Cardiac muscle cell (in vitro differentiated cells and primary cell): Measurements from ENCODE around the gene KCNK6. TPM values are rescaled to one million over a fixed set of nuclear protein-coding genes. Genes with fewer than 3 reads are reported as not detected.
A peak's percentile ranks its signal among the peaks of the same experiment; 100 is the strongest.

Experiments used
- DNase-seq, 2 donors: peaks; one replicate each; pipeline versions ENCODE4 v3.0.0 to v3.0.0-alpha.2; 2010 to 2017; ENCODE audit warnings: low read depth in 1 of 2, low spot score in 1 of 2
- H3K27ac ChIP-seq: fragments of 200-600 bp; sonication (generic); 2 replicates; pipeline ENCODE4 v1.5.1; 2016
- H3K27me3 ChIP-seq: fragments of 200-600 bp; sonication (generic); 2 replicates; pipeline ENCODE4 v1.6.0; 2016; ENCODE audit warnings: control low read depth
- H3K36me3 ChIP-seq: fragments of 200-600 bp; sonication (generic); 2 replicates; pipeline ENCODE4 v1.5.1; 2016; ENCODE audit warnings: control low read depth
- H3K4me1 ChIP-seq: fragments of 200-600 bp; sonication (generic); 2 replicates; pipeline ENCODE4 v1.8.1; 2017; ENCODE audit warnings: low read depth, mild to moderate bottlenecking, mixed run types
- H3K4me3 ChIP-seq: fragments of 200-600 bp; sonication (generic); 2 replicates; pipeline ENCODE4 v1.5.1; 2016; ENCODE audit warnings: mild to moderate bottlenecking
- H3K9me3 ChIP-seq: fragments of 200-600 bp; sonication (generic); 2 replicates; pipeline ENCODE4 v1.5.1; 2017; ENCODE audit warnings: low read depth, mild to moderate bottlenecking, control low read depth
- polyA plus RNA-seq: library from polyadenylated mRNA; unstranded; fragments of >200 nt; fragmentation: Nextera tagmentation; extraction: Ambion mirVana; gene quantifications from 2 replicates; pipeline ENCODE4 v1.2.1, GENCODE V29; 2016
- total RNA-seq: library from RNA; depleted of rRNA; stranded (reverse); fragments of >200 nt; gene quantifications from 2 replicates; pipeline ENCODE4 v1.2.3, GENCODE V29; 2016
- TF ChIP-seq, protein P1 (sequence below): IDR thresholded peaks from 2 replicates; pipeline ENCODE4 v1.5.1; 2012; ENCODE audit warnings: low read depth, mild to moderate bottlenecking, low read length

The KCNK6 gene
- total and polyA plus RNA-seq, 2 experiments from 2014 or later: 1.5 to 1.8 TPM

DNA sequence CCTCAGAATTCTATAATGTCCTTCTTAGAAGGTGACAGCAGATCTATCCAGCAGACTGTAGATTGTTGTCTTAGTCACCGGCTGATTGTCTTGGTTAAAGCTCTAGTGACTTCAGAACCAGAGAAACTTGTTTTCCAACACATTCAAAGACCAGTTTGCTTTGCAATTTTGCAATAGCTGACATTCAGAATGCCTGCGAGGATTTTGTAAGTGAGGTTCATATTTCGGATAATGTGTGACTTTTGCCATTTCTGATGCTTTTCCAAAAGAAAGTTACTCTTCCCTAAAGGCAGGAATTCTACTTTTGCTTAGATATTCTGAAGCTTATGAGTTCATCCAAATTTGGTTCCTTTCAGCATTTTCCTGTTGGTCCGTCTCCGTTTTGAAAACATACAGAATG lies 42.1 kb upstream of the KCNK6 start:
- Histone ChIP-seq H3K27ac (peak overlapping the region; percentile 97), H3K9me3 (no peaks in the 10 kb centered on the region), H3K4me1 (peaks cover 39% of the 10 kb centered on the region), H3K27me3 (no peaks in the 10 kb centered on the region), H3K4me3 (no peak overlapping the region), H3K36me3 (no peaks in the 10 kb centered on the region)
- TF ChIP-seq, protein P1, sequence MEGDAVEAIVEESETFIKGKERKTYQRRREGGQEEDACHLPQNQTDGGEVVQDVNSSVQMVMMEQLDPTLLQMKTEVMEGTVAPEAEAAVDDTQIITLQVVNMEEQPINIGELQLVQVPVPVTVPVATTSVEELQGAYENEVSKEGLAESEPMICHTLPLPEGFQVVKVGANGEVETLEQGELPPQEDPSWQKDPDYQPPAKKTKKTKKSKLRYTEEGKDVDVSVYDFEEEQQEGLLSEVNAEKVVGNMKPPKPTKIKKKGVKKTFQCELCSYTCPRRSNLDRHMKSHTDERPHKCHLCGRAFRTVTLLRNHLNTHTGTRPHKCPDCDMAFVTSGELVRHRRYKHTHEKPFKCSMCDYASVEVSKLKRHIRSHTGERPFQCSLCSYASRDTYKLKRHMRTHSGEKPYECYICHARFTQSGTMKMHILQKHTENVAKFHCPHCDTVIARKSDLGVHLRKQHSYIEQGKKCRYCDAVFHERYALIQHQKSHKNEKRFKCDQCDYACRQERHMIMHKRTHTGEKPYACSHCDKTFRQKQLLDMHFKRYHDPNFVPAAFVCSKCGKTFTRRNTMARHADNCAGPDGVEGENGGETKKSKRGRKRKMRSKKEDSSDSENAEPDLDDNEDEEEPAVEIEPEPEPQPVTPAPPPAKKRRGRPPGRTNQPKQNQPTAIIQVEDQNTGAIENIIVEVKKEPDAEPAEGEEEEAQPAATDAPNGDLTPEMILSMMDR: no peak
- peak in 1 of 2 donors; percentile 56 for DNase-seq

DNA sequence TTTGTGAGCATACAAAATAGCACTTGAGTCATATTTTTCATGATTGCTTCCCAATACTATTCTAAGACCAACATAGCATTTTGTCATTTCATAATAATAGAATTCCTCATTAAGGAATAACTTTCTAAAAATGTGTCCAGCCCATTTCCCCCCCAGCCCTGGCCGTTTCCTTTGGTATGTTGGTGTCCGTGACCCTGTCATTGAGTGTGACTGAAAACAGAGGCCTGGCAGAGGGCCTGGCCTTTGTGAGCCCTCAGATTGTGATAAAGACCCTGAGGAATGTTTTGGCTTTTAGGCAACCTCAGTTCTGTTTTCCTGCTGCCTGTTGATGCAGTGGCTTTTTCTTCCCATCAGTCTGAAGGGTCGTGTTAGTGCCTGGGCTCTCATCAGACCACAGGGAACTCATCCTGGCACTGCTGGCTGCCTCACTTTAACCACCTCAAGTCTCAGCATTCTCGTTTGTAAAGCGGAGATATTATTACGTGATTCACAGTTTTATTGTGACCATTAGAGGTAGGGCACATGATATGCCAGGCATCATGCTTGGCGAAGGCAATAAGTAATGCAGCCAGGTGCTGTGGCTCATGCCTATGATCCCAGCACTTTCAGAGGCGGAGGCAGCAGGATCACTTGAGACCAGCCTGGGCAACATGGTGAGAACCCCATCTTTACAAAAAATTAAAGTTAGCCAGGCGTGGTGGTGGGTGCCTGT lies 41.5 kb upstream of the KCNK6 start:
- TF ChIP-seq, protein P1: no peak
- H3K36me3 ChIP-seq: no peaks in the 10 kb centered on the region
- H3K4me3 ChIP-seq: no peak overlapping the region
- peak overlapping the region; percentile 97 for H3K27ac ChIP-seq
- peak; percentile 86 for DNase-seq
- no peaks in the 10 kb centered on the region for H3K9me3 ChIP-seq
- H3K27me3 ChIP-seq: no peaks in the 10 kb centered on the region
- peaks cover 44% of the 10 kb centered on the region for H3K4me1 ChIP-seq

DNA sequence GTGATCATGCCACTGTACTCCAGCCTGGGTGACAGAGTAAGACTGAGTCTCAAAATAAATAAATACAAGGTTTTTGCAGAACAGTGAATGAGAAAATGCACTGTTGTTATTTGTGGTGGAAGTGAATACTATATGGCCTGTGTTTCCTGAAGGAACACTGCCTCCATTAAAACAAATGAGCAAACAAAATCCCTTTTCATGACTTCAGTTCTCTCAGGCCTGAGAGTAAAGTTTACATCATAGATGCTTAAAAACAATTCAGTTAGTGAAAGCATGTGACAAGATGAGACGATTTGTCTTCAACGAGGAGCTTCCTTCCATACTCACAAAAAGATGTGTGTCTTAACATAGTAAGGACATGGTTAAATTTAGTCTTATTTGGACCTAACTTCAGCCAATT lies 40.9 kb upstream of the KCNK6 start:
- Histone ChIP-seq H3K27ac (peak overlapping the region; percentile 97), H3K9me3 (no peaks in the 10 kb centered on the region), H3K27me3 (no peaks in the 10 kb centered on the region), H3K4me3 (no peak overlapping the region), H3K36me3 (no peaks in the 10 kb centered on the region), H3K4me1 (peaks cover 44% of the 10 kb centered on the region)
- TF ChIP-seq, protein P1: no peak
- no peak for DNase-seq

- no peaks in the 10 kb centered on the region for H3K9me3 ChIP-seq
- TF ChIP-seq, protein P1: no peak
- peaks cover 41% of the 10 kb centered on the region for H3K4me1 ChIP-seq
- peak overlapping the region; percentile 97 for H3K27ac ChIP-seq
- DNase-seq: no peak
- no peak overlapping the region for H3K4me3 ChIP-seq
- peaks cover 2% of the 10 kb centered on the region for H3K36me3 ChIP-seq
- no peaks in the 10 kb centered on the region for H3K27me3 ChIP-seq
Measured at GRCh38 chr19:38280030-38280921, 39.4 kb upstream of the KCNK6 start.

GRCh38 chr19:38281811-38282566 lies 37.7 kb upstream of the KCNK6 start:
- no peak for DNase-seq
- Histone ChIP-seq H3K4me3 (no peak overlapping the region), H3K4me1 (peaks cover 41% of the 10 kb centered on the region), H3K9me3 (no peaks in the 10 kb centered on the region), H3K27ac (peak overlapping the region; percentile 87), H3K27me3 (no peaks in the 10 kb centered on the region), H3K36me3 (peaks cover 4% of the 10 kb centered on the region)
- TF ChIP-seq, protein P1: no peak
